Measurements from ENCODE around the gene CCDC18.

Gene CCDC18

GRCh38 chr1:93180723-93181613 is at the start of gene CCDC18:
Gene CCDC18 (plus strand): TSS chr1:93180724. CDS start chr1:93183362, 2,638 bp downstream.
- H3K9ac ChIP-seq (ENCODE audit: low read length), result peak within 1 kb of the TSS; percentile 97
- H3K4me1 ChIP-seq (ENCODE audit: control insufficient read depth, insufficient read depth, low read length), result peaks cover 33% of the 10 kb centered on the region
- no peak for DNase-seq (ENCODE audit: low read depth)
- no peaks in the 10 kb centered on the region for H3K9me3 ChIP-seq (ENCODE audit: control insufficient read depth, low read length)
- no peaks in the 10 kb centered on the region for H3K27me3 ChIP-seq (replicated peaks; ENCODE audit: control insufficient read depth, insufficient read depth, low read length)
- H3K36me3 ChIP-seq (ENCODE audit: control insufficient read depth, insufficient read depth, low read length, severe bottlenecking), result peaks cover 4% of the 10 kb centered on the region
- H3K4me3 ChIP-seq (ENCODE audit: low read length), result peak within 1 kb of the TSS; percentile 90

GRCh38 chr1:93132638-93133037 is 47.9 kb upstream of the CCDC18 start:
- DNase-seq (ENCODE audit: low read depth), result no peak
- H3K4me3 ChIP-seq (ENCODE audit: low read length), result no peak overlapping the region
- peaks cover 34% of the 10 kb centered on the region for H3K36me3 ChIP-seq (ENCODE audit: control insufficient read depth, insufficient read depth, low read length, severe bottlenecking)
- H3K9me3 ChIP-seq (ENCODE audit: control insufficient read depth, low read length), result no peaks in the 10 kb centered on the region
- H3K9ac ChIP-seq (ENCODE audit: low read length), result no peak overlapping the region
- H3K27me3 ChIP-seq (replicated peaks; ENCODE audit: control insufficient read depth, insufficient read depth, low read length), result no peaks in the 10 kb centered on the region
- no peaks in the 10 kb centered on the region for H3K4me1 ChIP-seq (ENCODE audit: control insufficient read depth, insufficient read depth, low read length)

DNA sequence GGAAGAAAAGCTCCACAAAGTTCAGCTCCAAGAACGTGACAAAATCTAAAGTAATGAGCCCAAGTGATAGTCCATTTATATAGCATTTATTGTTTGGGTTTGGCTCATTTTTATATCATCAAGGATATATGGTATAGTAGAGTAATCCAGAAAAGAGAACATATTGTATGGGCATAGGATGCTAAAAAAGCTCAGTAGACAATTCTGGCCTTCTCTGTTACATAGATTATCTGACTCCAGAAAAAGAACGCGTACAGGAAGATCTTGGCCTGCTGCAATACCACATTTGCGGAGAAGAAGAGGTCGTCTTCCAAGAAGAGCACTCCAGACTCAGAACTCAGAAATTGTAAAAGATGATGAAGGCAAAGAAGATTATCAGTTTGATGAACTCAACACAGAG is 44.1 kb upstream of the CCDC18 start:
- Histone ChIP-seq H3K9ac (ENCODE audit: low read length) (no peak overlapping the region), H3K36me3 (ENCODE audit: control insufficient read depth, insufficient read depth, low read length, severe bottlenecking) (peaks cover 28% of the 10 kb centered on the region), H3K4me3 (ENCODE audit: low read length) (no peak overlapping the region), H3K27me3 (replicated peaks; ENCODE audit: control insufficient read depth, insufficient read depth, low read length) (no peaks in the 10 kb centered on the region), H3K4me1 (ENCODE audit: control insufficient read depth, insufficient read depth, low read length) (no peaks in the 10 kb centered on the region), H3K9me3 (ENCODE audit: control insufficient read depth, low read length) (no peaks in the 10 kb centered on the region)
- no peak for DNase-seq (ENCODE audit: low read depth)

DNA sequence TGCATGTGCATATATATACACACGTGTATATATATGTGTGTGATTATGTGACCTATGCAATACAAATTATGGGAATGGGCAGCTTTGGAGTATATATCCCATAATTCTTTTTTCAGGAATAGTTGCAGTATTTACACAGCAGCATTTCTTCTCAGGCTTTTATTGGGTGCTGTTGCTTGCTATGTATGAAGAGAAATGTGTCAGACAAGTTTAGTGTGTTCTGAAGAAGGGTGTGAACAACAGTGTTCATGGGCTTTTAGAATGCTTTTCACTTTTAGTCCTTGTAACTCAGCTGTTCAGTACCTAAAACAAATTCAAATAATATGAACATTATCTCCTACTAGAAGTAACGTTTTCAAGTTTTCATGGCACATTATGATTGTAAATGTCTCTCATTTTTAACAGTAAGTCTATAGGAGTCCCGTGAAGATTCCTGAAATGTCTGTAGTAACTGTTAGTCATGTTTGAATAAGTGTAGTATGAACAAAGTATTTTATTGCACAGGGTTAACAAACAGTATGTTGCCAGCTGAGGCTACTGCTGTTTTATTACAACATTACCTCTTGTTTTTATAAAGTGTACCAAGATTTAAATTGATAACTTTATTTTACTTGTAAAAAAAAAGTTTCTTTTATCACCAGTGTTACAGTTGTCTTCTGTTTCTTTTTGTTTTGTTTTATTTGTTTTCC is 42.8 kb upstream of the CCDC18 start:
- Histone ChIP-seq H3K9me3 (ENCODE audit: control insufficient read depth, low read length) (no peaks in the 10 kb centered on the region), H3K36me3 (ENCODE audit: control insufficient read depth, insufficient read depth, low read length, severe bottlenecking) (peaks cover 28% of the 10 kb centered on the region), H3K27me3 (replicated peaks; ENCODE audit: control insufficient read depth, insufficient read depth, low read length) (no peaks in the 10 kb centered on the region), H3K4me3 (ENCODE audit: low read length) (no peak overlapping the region), H3K9ac (ENCODE audit: low read length) (no peak overlapping the region), H3K4me1 (ENCODE audit: control insufficient read depth, insufficient read depth, low read length) (no peaks in the 10 kb centered on the region)
- DNase-seq (ENCODE audit: low read depth), result peak; percentile 3

DNA sequence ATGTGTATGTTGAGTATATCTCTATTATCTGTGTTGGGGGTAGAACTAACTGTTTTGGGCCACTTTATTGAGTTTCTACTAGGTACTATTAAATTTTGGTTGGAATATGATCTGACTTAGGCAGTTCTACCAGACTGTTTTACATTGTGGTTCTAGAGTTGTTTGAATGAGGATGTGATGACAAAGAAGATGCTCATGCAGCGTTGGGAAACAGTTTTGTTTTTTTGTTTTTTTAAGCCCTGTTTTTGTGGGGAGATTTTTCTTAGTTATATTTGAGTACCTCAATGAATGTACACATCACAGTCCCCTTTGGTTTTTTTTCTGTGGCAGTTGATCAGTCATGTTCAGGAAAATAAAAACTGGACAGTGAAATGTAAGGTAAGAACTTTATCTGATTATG is 40.4 kb upstream of the CCDC18 start:
- Histone ChIP-seq H3K4me3 (ENCODE audit: low read length) (no peak overlapping the region), H3K9me3 (ENCODE audit: control insufficient read depth, low read length) (no peaks in the 10 kb centered on the region), H3K36me3 (ENCODE audit: control insufficient read depth, insufficient read depth, low read length, severe bottlenecking) (peaks cover 18% of the 10 kb centered on the region), H3K9ac (ENCODE audit: low read length) (no peak overlapping the region), H3K4me1 (ENCODE audit: control insufficient read depth, insufficient read depth, low read length) (no peaks in the 10 kb centered on the region), H3K27me3 (replicated peaks; ENCODE audit: control insufficient read depth, insufficient read depth, low read length) (no peaks in the 10 kb centered on the region)
- peak; percentile 20 for DNase-seq (ENCODE audit: low read depth)

DNA sequence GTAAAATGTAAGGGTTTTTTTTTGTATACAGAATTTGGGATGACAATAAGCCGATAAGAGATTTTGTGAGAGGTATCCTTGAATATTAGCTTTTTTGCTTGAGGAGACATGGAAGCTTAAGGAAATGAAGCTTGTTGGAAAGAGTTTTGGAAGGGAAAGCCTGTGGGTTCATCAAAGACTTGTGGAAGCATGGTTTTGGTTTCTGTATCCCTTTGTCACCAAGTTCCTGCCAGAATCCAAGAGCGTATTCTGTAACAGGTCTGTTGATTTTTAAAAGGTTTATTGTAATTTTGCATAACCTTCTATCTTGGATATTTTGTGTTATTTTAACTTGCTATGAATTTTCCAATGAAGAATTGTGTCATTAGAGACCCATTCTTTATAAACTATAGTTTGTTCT is 38.4 kb upstream of the CCDC18 start:
- H3K4me3 ChIP-seq (ENCODE audit: low read length), result no peak overlapping the region
- no peaks in the 10 kb centered on the region for H3K4me1 ChIP-seq (ENCODE audit: control insufficient read depth, insufficient read depth, low read length)
- no peaks in the 10 kb centered on the region for H3K27me3 ChIP-seq (replicated peaks; ENCODE audit: control insufficient read depth, insufficient read depth, low read length)
- H3K9ac ChIP-seq (ENCODE audit: low read length), result no peak overlapping the region
- H3K9me3 ChIP-seq (ENCODE audit: control insufficient read depth, low read length), result no peaks in the 10 kb centered on the region
- peaks cover 2% of the 10 kb centered on the region for H3K36me3 ChIP-seq (ENCODE audit: control insufficient read depth, insufficient read depth, low read length, severe bottlenecking)
- no peak for DNase-seq (ENCODE audit: low read depth)

- no peaks in the 10 kb centered on the region for H3K9me3 ChIP-seq (ENCODE audit: control insufficient read depth, low read length)
- H3K27me3 ChIP-seq (replicated peaks; ENCODE audit: control insufficient read depth, insufficient read depth, low read length), result no peaks in the 10 kb centered on the region
- no peak for DNase-seq (ENCODE audit: low read depth)
- no peak overlapping the region for H3K4me3 ChIP-seq (ENCODE audit: low read length)
- peaks cover 5% of the 10 kb centered on the region for H3K4me1 ChIP-seq (ENCODE audit: control insufficient read depth, insufficient read depth, low read length)
- peaks cover 3% of the 10 kb centered on the region for H3K36me3 ChIP-seq (ENCODE audit: control insufficient read depth, insufficient read depth, low read length, severe bottlenecking)
- no peak overlapping the region for H3K9ac ChIP-seq (ENCODE audit: low read length)
Measured at GRCh38 chr1:93143136-93143535, 37.4 kb upstream of the CCDC18 start.

DNA sequence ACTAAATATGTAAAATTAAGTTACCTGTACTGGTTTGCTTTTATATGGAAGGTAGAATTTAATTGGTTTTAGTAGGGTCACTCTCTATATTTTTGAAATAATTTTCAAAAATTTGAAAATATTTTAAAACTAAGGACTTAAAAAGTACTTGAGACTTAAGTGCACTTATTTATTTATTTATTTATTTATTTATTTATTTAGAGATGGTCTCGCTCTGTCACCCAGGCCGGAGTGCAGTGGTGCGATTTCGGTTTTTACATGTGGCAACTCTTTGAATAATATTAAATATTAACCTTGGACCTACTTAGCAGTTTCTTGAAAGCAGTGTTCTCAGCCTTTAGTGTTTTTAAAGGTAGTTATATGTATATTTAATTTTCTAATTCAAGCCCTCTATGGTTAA is 36.8 kb upstream of the CCDC18 start:
- Histone ChIP-seq H3K9ac (ENCODE audit: low read length) (no peak overlapping the region), H3K36me3 (ENCODE audit: control insufficient read depth, insufficient read depth, low read length, severe bottlenecking) (peaks cover 9% of the 10 kb centered on the region), H3K4me1 (ENCODE audit: control insufficient read depth, insufficient read depth, low read length) (peaks cover 5% of the 10 kb centered on the region), H3K4me3 (ENCODE audit: low read length) (no peak overlapping the region), H3K9me3 (ENCODE audit: control insufficient read depth, low read length) (no peaks in the 10 kb centered on the region), H3K27me3 (replicated peaks; ENCODE audit: control insufficient read depth, insufficient read depth, low read length) (no peaks in the 10 kb centered on the region)
- DNase-seq (ENCODE audit: low read depth), result no peak

- H3K9ac ChIP-seq (ENCODE audit: low read length), result no peak overlapping the region
- no peaks in the 10 kb centered on the region for H3K9me3 ChIP-seq (ENCODE audit: control insufficient read depth, low read length)
- H3K4me1 ChIP-seq (ENCODE audit: control insufficient read depth, insufficient read depth, low read length), result peaks cover 5% of the 10 kb centered on the region
- no peaks in the 10 kb centered on the region for H3K27me3 ChIP-seq (replicated peaks; ENCODE audit: control insufficient read depth, insufficient read depth, low read length)
- peaks cover 52% of the 10 kb centered on the region for H3K36me3 ChIP-seq (ENCODE audit: control insufficient read depth, insufficient read depth, low read length, severe bottlenecking)
- no peak overlapping the region for H3K4me3 ChIP-seq (ENCODE audit: low read length)
- DNase-seq (ENCODE audit: low read depth), result peak; percentile 21
Measured at GRCh38 chr1:93148001-93148400, 32.5 kb upstream of the CCDC18 start.

DNA sequence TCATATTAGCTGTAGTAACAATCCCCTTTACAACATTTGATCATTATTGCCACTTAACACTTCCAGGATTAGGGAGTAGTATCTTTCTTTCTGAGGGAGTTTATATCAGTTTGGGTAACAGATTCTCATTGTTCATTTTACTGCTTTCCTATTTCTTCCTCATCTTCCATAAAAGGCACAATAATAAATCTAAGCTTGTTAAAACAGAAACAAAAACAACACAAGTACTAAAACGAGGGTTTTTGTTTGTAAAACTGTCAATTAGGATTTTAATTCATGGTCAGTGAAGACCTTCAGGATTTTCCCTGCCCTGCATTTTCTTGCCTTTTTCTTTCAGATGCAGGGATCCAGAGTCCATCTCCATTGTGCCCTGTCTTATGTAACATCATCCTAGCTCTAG is 29.8 kb upstream of the CCDC18 start:
- Histone ChIP-seq H3K36me3 (ENCODE audit: control insufficient read depth, insufficient read depth, low read length, severe bottlenecking) (peaks cover 79% of the 10 kb centered on the region), H3K4me1 (ENCODE audit: control insufficient read depth, insufficient read depth, low read length) (peaks cover 5% of the 10 kb centered on the region), H3K9me3 (ENCODE audit: control insufficient read depth, low read length) (no peaks in the 10 kb centered on the region), H3K4me3 (ENCODE audit: low read length) (no peak overlapping the region), H3K9ac (ENCODE audit: low read length) (no peak overlapping the region), H3K27me3 (replicated peaks; ENCODE audit: control insufficient read depth, insufficient read depth, low read length) (no peaks in the 10 kb centered on the region)
- DNase-seq (ENCODE audit: low read depth), result no peak

DNA sequence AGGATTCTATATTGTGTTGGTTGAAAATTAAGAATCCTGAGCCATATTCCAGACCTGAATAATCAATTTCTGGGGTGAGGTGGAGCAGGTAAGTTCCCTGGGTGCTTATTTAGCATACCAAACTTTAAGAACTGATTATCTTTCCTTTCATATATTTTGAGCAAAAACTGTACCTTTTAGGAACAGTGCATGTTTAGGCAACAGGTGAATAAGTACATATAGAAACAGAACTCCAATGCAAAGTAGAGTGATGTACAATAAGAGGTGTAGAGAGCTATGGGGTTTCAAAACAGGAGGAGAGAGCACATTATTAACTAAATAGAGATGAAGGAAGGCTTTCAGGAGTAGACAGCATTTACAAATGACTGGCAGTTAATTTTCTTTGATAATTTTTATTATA is 29.1 kb upstream of the CCDC18 start:
- no peak for DNase-seq (ENCODE audit: low read depth)
- no peaks in the 10 kb centered on the region for H3K9me3 ChIP-seq (ENCODE audit: control insufficient read depth, low read length)
- H3K36me3 ChIP-seq (ENCODE audit: control insufficient read depth, insufficient read depth, low read length, severe bottlenecking), result peaks cover 86% of the 10 kb centered on the region

More for the DNA sequence above, 29.1 kb upstream of the CCDC18 start:
- H3K27me3 ChIP-seq (replicated peaks; ENCODE audit: control insufficient read depth, insufficient read depth, low read length), result no peaks in the 10 kb centered on the region
- peaks cover 5% of the 10 kb centered on the region for H3K4me1 ChIP-seq (ENCODE audit: control insufficient read depth, insufficient read depth, low read length)
- no peak overlapping the region for H3K9ac ChIP-seq (ENCODE audit: low read length)
- H3K4me3 ChIP-seq (ENCODE audit: low read length), result no peak overlapping the region
